Measurements from ENCODE around the gene UBA52. TPM values are rescaled to one million over a fixed set of nuclear protein-coding genes. Genes with fewer than 3 reads are reported as not detected.
"Not testable (repeated sequence)": the region's sequence is repeated elsewhere in the genome, so short reads cannot be mapped to it uniquely, and the experiment has no call there.

The UBA52 gene
- total RNA-seq: 955 and 1,121 TPM in 2 replicates

- peak; percentile 97 to 98 for DNase-seq (ENCODE audit: low read depth in 2 of 2)
Measured at GRCh38 chr19:18571564-18572344, at the start of gene UBA52. Gene UBA52, plus strand, starts transcription at chr19:18571857. Its CDS starts 1,444 bp downstream, at chr19:18573301.

GRCh38 chr19:18522124-18522861, 49.4 kb upstream of the UBA52 start:
- DNase-seq (ENCODE audit: low read depth in 2 of 2): peak; percentile 100

- DNase-seq (ENCODE audit: low read depth in 2 of 2): not testable (repeated sequence)
Measured at GRCh38 chr19:18522862-18523440, 48.7 kb upstream of the UBA52 start.

- no peak for DNase-seq (ENCODE audit: low read depth in 2 of 2)
Measured at GRCh38 chr19:18523841-18524240, 47.8 kb upstream of the UBA52 start.

- DNase-seq (ENCODE audit: low read depth in 2 of 2): no peak
Measured at GRCh38 chr19:18526316-18526715, 45.3 kb upstream of the UBA52 start.

GRCh38 chr19:18529782-18530181, 41.9 kb upstream of the UBA52 start:
- no peak for DNase-seq (ENCODE audit: low read depth in 2 of 2)

- no peak for DNase-seq (ENCODE audit: low read depth in 2 of 2)
Measured at GRCh38 chr19:18531485-18531884, 40.2 kb upstream of the UBA52 start.

- no peak for DNase-seq (ENCODE audit: low read depth in 2 of 2)
Measured at GRCh38 chr19:18532168-18532890, 39.3 kb upstream of the UBA52 start.

- DNase-seq (ENCODE audit: low read depth in 2 of 2): no peak
Measured at GRCh38 chr19:18533058-18533457, 38.6 kb upstream of the UBA52 start.

GRCh38 chr19:18536475-18536874, 35.2 kb upstream of the UBA52 start:
- no peak for DNase-seq (ENCODE audit: low read depth in 2 of 2)

- no peak for DNase-seq (ENCODE audit: low read depth in 2 of 2)
Measured at GRCh38 chr19:18537431-18537830, 34.2 kb upstream of the UBA52 start.

GRCh38 chr19:18538115-18538514, 33.5 kb upstream of the UBA52 start:
- no peak for DNase-seq (ENCODE audit: low read depth in 2 of 2)

- no peak for DNase-seq (ENCODE audit: low read depth in 2 of 2)
Measured at GRCh38 chr19:18539372-18539771, 32.3 kb upstream of the UBA52 start.

GRCh38 chr19:18540200-18540599, 31.5 kb upstream of the UBA52 start:
- not testable (repeated sequence) for DNase-seq (ENCODE audit: low read depth in 2 of 2)

- no peak for DNase-seq (ENCODE audit: low read depth in 2 of 2)
Measured at GRCh38 chr19:18541258-18541991, 30.2 kb upstream of the UBA52 start.

GRCh38 chr19:18541992-18542940, 29.4 kb upstream of the UBA52 start:
- no peak for DNase-seq (ENCODE audit: low read depth in 2 of 2)

- DNase-seq (ENCODE audit: low read depth in 2 of 2): peak; percentile 89 to 93
Measured at GRCh38 chr19:18542941-18543813, 28.5 kb upstream of the UBA52 start, which contains the start of gene FKBP8. Gene FKBP8, minus strand, starts transcription at chr19:18543573. Its CDS starts 1,603 bp downstream, at chr19:18541970.

- peak in 1 of 2 donors; percentile 45 for DNase-seq (ENCODE audit: low read depth in 2 of 2)
Measured at GRCh38 chr19:18543814-18544475, 27.7 kb upstream of the UBA52 start.

Data from lung microvascular endothelial cell (primary cell).